Measurements from ENCODE around the gene VPS39.

VPS39 gene

DNA sequence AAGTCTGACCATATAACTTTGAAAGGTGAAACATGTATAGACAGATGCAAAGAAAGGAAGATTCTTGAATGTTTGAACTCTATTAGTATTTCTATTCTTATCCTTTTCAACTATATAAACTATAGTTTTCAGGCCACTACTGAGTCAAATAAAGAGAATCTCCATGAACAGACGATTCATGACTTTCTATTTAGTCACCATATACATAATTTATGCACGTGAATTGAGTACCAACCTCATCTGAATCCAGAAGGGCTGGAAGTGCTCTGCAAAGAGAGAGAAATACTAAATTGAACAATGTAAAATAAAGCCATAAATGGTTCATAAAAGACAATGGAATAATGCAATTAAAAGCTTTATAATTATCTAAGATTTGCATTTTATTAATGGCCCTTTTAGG lies 9.5 kb upstream of the VPS39 start:
- Histone ChIP-seq H3K4me3 (IDR thresholded peaks at IDR 0.05; ENCODE audit: insufficient read depth, low read depth, low read length) (no peak overlapping the region), H3K27me3 (ENCODE audit: insufficient read depth, low read depth) (no peaks in the 10 kb centered on the region), H3K27ac (no peak overlapping the region), H3K4me2 (no peak overlapping the region), H4K20me1 (ENCODE audit: insufficient read depth) (no peaks in the 10 kb centered on the region), H3K4me1 (ENCODE audit: low read depth, poor library complexity, severe bottlenecking) (no peaks in the 10 kb centered on the region), H2AFZ (ENCODE audit: low read depth) (no peak overlapping the region), H3K9ac (no peak overlapping the region), H3K79me2 (ENCODE audit: insufficient read depth, low read depth) (no peaks in the 10 kb centered on the region), H3K36me3 (ENCODE audit: insufficient read depth) (peaks cover 7% of the 10 kb centered on the region; the same call in 1 of the 2 replicates)
- TF ChIP-seq, protein P1, sequence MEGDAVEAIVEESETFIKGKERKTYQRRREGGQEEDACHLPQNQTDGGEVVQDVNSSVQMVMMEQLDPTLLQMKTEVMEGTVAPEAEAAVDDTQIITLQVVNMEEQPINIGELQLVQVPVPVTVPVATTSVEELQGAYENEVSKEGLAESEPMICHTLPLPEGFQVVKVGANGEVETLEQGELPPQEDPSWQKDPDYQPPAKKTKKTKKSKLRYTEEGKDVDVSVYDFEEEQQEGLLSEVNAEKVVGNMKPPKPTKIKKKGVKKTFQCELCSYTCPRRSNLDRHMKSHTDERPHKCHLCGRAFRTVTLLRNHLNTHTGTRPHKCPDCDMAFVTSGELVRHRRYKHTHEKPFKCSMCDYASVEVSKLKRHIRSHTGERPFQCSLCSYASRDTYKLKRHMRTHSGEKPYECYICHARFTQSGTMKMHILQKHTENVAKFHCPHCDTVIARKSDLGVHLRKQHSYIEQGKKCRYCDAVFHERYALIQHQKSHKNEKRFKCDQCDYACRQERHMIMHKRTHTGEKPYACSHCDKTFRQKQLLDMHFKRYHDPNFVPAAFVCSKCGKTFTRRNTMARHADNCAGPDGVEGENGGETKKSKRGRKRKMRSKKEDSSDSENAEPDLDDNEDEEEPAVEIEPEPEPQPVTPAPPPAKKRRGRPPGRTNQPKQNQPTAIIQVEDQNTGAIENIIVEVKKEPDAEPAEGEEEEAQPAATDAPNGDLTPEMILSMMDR (conservative IDR thresholded peaks at IDR 0.05; ENCODE audit: low read depth, low read length) = no peak

DNA sequence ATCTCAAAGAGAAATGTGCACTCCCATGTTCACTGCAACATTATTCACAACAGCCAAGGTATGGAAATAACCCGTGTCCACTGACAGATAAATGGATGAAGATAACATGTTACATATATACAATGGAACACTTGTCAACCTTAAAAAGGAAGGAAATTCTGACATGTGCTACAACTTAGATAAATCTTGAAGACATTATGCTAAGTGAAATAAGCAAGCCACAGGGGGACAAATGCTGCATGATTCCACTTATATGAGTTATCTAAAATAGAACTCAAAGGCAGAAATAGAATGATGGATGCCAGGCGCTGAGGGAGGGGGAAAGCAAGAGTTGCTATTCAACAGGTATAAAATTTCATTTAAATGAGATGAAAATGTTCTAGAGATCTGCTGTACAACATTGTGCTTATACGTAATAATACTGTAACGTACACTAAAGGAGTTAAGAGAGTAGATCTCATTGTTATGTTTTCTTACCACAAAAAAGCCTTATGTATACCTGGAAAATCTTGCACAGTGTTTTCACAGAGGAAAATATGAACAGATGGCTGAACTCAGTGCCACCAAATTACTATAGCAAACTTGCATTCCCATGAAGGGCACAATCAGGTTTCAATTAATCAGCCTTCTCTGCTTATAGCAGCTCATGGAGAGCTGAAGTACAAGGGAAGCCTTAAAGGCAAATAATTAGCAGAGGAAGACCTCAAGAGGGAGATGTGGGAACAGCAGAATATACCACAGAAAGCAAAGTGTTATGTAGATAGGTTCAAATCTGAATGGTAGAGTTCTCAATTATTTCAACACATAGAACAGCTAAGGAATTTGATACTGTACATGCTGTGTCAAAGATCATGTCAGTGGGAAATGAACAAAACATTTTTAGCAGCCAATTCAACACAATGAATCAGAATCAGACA lies 8.1 kb upstream of the VPS39 start:
- no peak overlapping the region for H3K9ac ChIP-seq
- no peaks in the 10 kb centered on the region for H3K27me3 ChIP-seq (ENCODE audit: insufficient read depth, low read depth)
- peaks cover 7% of the 10 kb centered on the region; the same call in 1 of the 2 replicates for H3K36me3 ChIP-seq (ENCODE audit: insufficient read depth)
- TF ChIP-seq, protein P1 (conservative IDR thresholded peaks at IDR 0.05; ENCODE audit: low read depth, low read length) = no peak
- H3K79me2 ChIP-seq (ENCODE audit: insufficient read depth, low read depth) = no peaks in the 10 kb centered on the region
- H3K27ac ChIP-seq = no peak overlapping the region
- no peaks in the 10 kb centered on the region for H3K4me1 ChIP-seq (ENCODE audit: low read depth, poor library complexity, severe bottlenecking)
- no peak overlapping the region for H3K4me3 ChIP-seq (IDR thresholded peaks at IDR 0.05; ENCODE audit: insufficient read depth, low read depth, low read length)
- no peaks in the 10 kb centered on the region for H4K20me1 ChIP-seq (ENCODE audit: insufficient read depth)
- no peak overlapping the region for H2AFZ ChIP-seq (ENCODE audit: low read depth)
- H3K4me2 ChIP-seq = no peak overlapping the region

DNA sequence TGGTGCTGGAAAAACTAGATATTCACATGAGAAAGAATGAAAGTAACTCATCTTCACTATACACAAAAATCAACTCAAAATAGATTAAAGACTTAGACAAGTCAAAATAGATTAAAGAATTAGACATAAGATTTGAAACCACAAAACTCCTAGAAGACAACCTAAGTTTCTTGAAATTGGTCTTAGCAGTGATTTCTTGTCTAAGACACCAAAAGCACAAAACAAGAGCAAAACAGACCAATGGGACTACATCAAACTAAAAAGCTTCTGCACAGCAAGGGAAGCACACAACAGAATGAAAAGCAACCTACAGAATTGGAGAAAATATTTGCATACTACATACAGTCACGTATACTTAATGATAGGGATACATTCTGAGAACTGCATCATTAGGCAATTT lies 6.5 kb upstream of the VPS39 start:
- Histone ChIP-seq H4K20me1 (ENCODE audit: insufficient read depth) (no peaks in the 10 kb centered on the region), H3K27ac (no peak overlapping the region), H3K9ac (no peak overlapping the region), H3K4me3 (IDR thresholded peaks at IDR 0.05; ENCODE audit: insufficient read depth, low read depth, low read length) (no peak overlapping the region), H3K36me3 (ENCODE audit: insufficient read depth) (peaks cover 4% of the 10 kb centered on the region; the same call in 1 of the 2 replicates), H3K4me2 (no peak overlapping the region), H3K79me2 (ENCODE audit: insufficient read depth, low read depth) (no peaks in the 10 kb centered on the region), H2AFZ (ENCODE audit: low read depth) (no peak overlapping the region), H3K27me3 (ENCODE audit: insufficient read depth, low read depth) (no peaks in the 10 kb centered on the region), H3K4me1 (ENCODE audit: low read depth, poor library complexity, severe bottlenecking) (no peaks in the 10 kb centered on the region)
- TF ChIP-seq, protein P1 (conservative IDR thresholded peaks at IDR 0.05; ENCODE audit: low read depth, low read length) = no peak

DNA sequence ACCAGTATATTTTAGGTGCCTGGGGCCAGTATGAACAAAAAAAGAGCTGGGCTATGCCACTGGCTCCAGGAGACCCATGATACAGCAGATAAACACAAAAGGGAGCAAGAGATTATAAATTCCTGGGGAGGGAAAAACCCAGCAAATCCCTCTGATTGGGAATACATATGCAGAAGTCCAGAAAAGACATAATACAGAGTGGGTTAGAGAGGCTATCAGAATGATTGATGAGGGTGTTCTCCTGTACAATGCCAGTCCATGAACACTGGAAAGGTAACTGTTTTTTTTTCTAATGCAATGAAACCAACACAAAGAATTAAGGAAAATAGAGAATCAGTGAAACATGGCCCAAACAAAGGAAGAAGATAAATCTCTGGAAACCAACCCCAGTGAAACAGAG lies 5.4 kb upstream of the VPS39 start:
- TF ChIP-seq, protein P1 (conservative IDR thresholded peaks at IDR 0.05; ENCODE audit: low read depth, low read length) = no peak
- Histone ChIP-seq H3K9ac (no peak overlapping the region), H2AFZ (ENCODE audit: low read depth) (no peak overlapping the region), H3K79me2 (ENCODE audit: insufficient read depth, low read depth) (no peaks in the 10 kb centered on the region), H3K4me2 (no peak overlapping the region), H3K27ac (no peak overlapping the region), H3K36me3 (ENCODE audit: insufficient read depth) (0 out of 2 replicates have a peak, but pooled peaks cover under 1% of the 10 kb centered on the region), H3K27me3 (ENCODE audit: insufficient read depth, low read depth) (no peaks in the 10 kb centered on the region), H3K4me3 (IDR thresholded peaks at IDR 0.05; ENCODE audit: insufficient read depth, low read depth, low read length) (no peak overlapping the region), H4K20me1 (ENCODE audit: insufficient read depth) (no peaks in the 10 kb centered on the region), H3K4me1 (ENCODE audit: low read depth, poor library complexity, severe bottlenecking) (peaks cover 8% of the 10 kb centered on the region)

All from KMS-11 (cell line).